H7 (cell line): ENCODE measurements around the gene HNRNPU. TPM values are rescaled to one million over a fixed set of nuclear protein-coding genes. Genes with fewer than 3 reads are reported as not detected.
"Not testable (repeated sequence)": the region's sequence is repeated elsewhere in the genome, so short reads cannot be mapped to it uniquely, and the experiment has no call there.

Experiments used
- DNase-seq: peaks from one replicate; pipeline ENCODE4 v3.0.0; 2012
- H3K27me3 ChIP-seq: 2 replicates; pipeline ENCODE4 v1.6.0; 2011; ENCODE audit warnings: mild to moderate bottlenecking, low read length; ENCODE audit not compliant: control insufficient read depth, insufficient read depth
- H3K36me3 ChIP-seq: replicated peaks from 2 replicates; pipeline ENCODE4 v1.5.1; 2011; ENCODE audit warnings: low read length; ENCODE audit not compliant: control insufficient read depth, insufficient read depth
- H3K4me3 ChIP-seq: 2 replicates; pipeline ENCODE4 v1.5.1; 2011; ENCODE audit warnings: low read depth, mild to moderate bottlenecking, control low read depth, low read length, moderate library complexity; ENCODE audit not compliant: insufficient read depth
- total RNA-seq: library from RNA; depleted of rRNA; stranded (reverse); fragments of >200 nt; shearing (Covaris generic); gene quantifications from 2 replicates; pipeline ENCODE4 v1.2.3, GENCODE V29; 2014

The HNRNPU gene
- total RNA-seq, 1 experiment from 2014 or later = 249 TPM

GRCh38 chr1:244839656-244840055, 24.7 kb downstream of the HNRNPU start:
- H3K36me3 ChIP-seq = peaks cover 15% of the 10 kb centered on the region
- H3K27me3 ChIP-seq = no peaks in the 10 kb centered on the region
- no peak overlapping the region for H3K4me3 ChIP-seq
- no peak for DNase-seq

DNA sequence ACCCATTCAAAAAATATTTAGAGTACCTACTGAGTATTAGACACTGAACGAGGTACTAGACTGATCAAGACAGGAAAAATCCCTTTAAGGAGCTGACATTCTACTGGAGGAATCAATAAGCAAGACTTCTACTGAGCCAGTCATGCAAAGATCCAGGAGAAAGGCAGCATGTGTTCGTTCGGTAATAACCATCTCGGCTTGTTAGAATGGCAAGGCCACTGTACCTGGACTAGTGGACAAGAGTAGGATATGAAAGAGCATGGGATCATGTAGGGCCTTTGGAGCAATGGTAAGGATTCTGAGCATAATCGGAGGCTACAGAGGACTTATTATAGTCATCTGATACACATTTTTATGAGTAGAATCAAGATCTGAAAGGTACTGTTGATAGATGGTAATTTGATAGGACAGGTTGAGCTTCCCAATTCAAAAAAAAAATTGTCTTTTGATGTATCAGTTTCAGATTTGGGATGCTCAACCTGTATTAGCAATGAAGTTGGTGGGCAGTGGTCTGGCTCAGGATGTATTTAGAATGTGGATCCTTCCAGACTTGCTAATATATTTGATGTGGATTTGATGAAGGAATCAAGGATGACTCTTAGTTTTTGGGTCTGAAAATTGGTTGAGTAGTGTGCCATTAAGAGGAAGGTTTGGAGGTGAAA, 26.6 kb downstream of the HNRNPU start:
- Histone ChIP-seq H3K4me3 (no peak overlapping the region), H3K36me3 (peaks cover 5% of the 10 kb centered on the region), H3K27me3 (no peaks in the 10 kb centered on the region)
- no peak for DNase-seq

DNA sequence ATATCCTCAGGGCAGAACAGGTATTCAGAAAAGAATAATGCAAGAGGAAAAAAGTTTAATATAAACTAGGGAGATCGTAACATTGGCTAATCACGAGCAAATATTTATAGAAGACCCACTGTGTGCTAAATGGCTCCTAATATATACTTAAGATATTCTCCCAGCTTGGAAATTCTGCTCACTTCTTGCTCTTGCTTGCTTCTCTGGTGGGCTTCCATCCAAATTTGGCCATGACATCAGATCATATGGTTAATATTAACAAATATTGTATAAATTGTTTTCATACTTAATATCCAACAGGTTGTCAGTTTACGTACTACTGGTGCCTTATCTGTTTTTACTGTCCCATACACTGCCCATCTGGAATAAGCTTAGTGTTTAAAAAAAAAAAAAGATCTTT, 27.8 kb downstream of the HNRNPU start:
- DNase-seq = no peak
- H3K27me3 ChIP-seq = no peaks in the 10 kb centered on the region
- H3K4me3 ChIP-seq = peak overlapping the region; percentile 73

GRCh38 chr1:244836135-244836521, 28.2 kb downstream of the HNRNPU start:
- no peaks in the 10 kb centered on the region for H3K27me3 ChIP-seq
- H3K4me3 ChIP-seq = peak overlapping the region; percentile 73
- H3K36me3 ChIP-seq = no peaks in the 10 kb centered on the region
- DNase-seq = peak; percentile 40

More for the DNA sequence above, 27.8 kb downstream of the HNRNPU start:
- peaks cover 2% of the 10 kb centered on the region; the same call in 1 of the 2 replicates for H3K36me3 ChIP-seq

DNA sequence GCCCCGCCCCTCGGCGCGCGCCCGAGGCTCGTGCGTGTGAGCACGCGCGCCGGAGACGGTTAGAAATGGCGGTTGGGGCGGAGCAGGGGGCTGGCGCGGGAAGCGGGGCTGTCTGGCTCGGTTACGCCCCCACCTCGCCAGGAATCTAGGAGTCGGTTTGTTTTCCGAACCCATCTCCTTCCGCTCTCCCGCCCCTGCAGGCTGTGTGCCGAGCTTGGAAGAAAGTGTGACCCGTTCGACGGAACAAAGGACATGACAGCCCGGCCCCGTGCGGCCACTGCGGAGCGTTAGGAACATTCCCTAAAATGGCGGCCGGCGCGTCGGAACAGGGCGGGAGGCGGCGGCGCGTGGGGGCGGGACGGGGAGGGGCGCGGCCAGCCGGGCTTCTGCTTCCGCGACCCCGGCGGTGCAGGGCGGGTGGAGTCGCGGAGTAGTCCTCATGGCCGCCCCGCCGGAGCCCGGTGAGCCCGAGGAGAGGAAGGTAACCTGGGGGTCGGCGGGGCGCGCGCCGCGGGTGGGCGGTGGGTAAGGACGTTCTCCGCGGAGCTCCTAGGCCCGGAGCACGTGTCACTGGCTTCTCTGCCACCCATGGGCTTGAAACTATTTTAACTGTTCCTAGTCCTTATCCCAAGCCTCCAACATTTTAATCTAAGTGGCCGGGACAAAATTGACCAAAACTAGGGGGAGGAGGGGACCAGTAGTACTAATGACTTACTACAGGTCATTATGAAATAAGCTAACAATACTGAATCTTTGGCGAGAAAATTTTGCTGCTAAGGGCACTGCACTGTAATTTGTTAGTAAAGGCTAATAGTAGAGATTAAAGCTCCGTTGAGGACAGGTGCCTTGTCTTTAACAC, 28.8 kb downstream of the HNRNPU start, which contains the start of gene COX20:
TSS of gene COX20 (plus strand) at position 383 of the 859 bp plus-strand sequence. CDS start at position 440, 57 bp downstream.
- Histone ChIP-seq H3K4me3 (peak within 1 kb of the TSS; percentile 73), H3K36me3 (no peaks in the 10 kb centered on the region), H3K27me3 (no peaks in the 10 kb centered on the region)
- DNase-seq = peak; percentile 91

GRCh38 chr1:244834543-244835275, 29.6 kb downstream of the HNRNPU start:
- DNase-seq = peak; percentile 97

GRCh38 chr1:244833734-244834542, 30.4 kb downstream of the HNRNPU start:
- Histone ChIP-seq H3K36me3 (no peaks in the 10 kb centered on the region), H3K4me3 (peak overlapping the region; percentile 73), H3K27me3 (no peaks in the 10 kb centered on the region)
- peak; percentile 56 for DNase-seq

More at GRCh38 chr1:244834543-244835275, 29.6 kb downstream of the HNRNPU start:
- H3K27me3 ChIP-seq = no peaks in the 10 kb centered on the region
- H3K36me3 ChIP-seq = no peaks in the 10 kb centered on the region
- peak overlapping the region; percentile 73 for H3K4me3 ChIP-seq

GRCh38 chr1:244833260-244833659, 31.1 kb downstream of the HNRNPU start:
- not testable (repeated sequence) for H3K4me3 ChIP-seq, H3K36me3 ChIP-seq, H3K27me3 ChIP-seq, DNase-seq

DNA sequence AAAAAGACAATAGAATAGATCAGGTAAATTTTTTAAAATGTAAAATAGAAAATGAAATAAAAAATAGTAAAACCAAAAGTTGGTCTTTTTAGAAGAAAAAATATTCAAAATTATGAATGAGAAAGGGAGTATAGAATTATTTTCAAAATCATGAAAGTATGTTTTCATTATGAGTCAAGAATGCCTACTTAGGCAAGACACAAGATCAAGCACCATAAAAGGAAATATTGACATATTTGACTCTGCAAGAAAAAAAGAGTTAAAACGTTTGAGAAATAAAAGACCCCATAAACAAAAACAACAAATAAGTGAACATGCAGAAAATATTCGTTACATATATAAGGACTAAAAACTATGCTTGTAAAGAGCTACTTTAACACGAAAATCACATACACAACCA, 33.7 kb downstream of the HNRNPU start:
- DNase-seq = no peak
- no peaks in the 10 kb centered on the region for H3K36me3 ChIP-seq
- H3K27me3 ChIP-seq = no peaks in the 10 kb centered on the region
- no peak overlapping the region for H3K4me3 ChIP-seq

DNA sequence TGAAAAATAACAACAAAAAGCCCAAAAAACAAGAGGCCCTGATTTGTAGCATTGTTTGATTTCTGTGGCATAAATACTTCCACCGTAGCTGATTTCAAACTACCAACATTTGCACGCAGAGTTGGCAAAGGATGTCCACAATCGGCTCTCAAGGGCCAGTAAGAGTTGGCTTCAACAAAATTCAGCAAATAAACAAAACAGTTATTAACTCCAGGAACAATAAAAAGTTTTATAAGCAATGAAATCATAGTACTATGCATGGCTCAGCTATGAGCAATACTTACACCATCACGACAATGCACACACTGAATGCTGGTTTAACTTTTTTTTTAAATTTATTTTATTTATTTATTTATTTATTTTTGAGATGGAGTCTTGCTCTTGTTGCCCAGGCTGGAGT, 37.6 kb downstream of the HNRNPU start:
- H3K27me3 ChIP-seq = no peaks in the 10 kb centered on the region
- no peak overlapping the region for H3K4me3 ChIP-seq
- H3K36me3 ChIP-seq = no peaks in the 10 kb centered on the region
- no peak for DNase-seq

- DNase-seq = no peak
These were observed 41.5 kb downstream of the HNRNPU start for GRCh38 chr1:244822878-244823277.

DNA sequence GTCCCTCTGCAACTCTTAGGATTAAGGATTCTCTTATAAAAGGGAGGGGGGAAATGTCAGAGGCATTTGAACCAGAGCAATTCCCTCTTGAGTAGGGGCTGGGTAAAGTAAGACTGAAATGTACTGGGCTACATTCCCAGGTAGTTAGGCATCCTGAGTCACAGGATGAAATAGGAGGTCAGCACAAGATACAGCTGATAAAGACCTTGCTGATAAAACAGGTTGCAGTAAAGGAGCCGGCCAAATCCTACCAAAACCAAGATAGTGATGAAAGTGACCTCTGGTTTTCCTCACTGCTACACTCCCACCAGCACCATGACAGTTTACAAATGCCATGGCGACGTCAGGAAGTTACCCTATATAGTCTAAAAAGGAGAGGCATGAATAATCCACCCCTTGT, 43.2 kb downstream of the HNRNPU start:
- Histone ChIP-seq H3K4me3 (no peak overlapping the region), H3K27me3 (no peaks in the 10 kb centered on the region), H3K36me3 (no peaks in the 10 kb centered on the region)
- no peak for DNase-seq

More at GRCh38 chr1:244822878-244823277, 41.5 kb downstream of the HNRNPU start:
- Histone ChIP-seq H3K27me3 (no peaks in the 10 kb centered on the region), H3K36me3 (no peaks in the 10 kb centered on the region), H3K4me3 (no peak overlapping the region)

GRCh38 chr1:244820131-244820530, 44.2 kb downstream of the HNRNPU start:
- DNase-seq = no peak
- Histone ChIP-seq H3K4me3 (no peak overlapping the region), H3K27me3 (no peaks in the 10 kb centered on the region), H3K36me3 (no peaks in the 10 kb centered on the region)

DNA sequence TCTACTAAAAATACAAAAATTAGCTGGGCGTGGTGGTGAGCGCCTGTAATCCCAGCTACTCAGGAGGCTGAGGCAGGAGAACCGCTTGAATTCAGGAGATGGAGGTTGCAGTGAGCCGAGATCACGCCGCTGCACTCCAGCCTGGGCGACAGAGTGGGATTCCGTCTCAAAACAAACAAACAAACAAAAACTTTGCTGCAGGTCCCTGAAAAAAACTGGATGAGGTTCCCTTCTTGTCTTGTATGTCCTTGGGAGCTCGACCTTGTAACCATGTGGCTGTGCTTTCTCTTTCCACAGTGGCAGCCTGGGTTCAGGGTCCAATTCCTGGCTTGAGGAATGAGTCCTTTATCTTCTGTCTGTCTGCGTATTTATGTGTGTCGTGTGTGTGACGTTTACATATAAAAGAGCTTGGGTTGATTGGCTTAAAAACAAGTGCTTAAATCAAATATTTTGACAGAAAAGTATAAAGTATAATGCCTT, 46.9 kb downstream of the HNRNPU start:
- peak overlapping the region; percentile 17; the same call in 1 of the 2 replicates for H3K4me3 ChIP-seq
- H3K36me3 ChIP-seq = no peaks in the 10 kb centered on the region
- no peak for DNase-seq
- H3K27me3 ChIP-seq = no peaks in the 10 kb centered on the region
